ENCODE data around the gene AMOTL1.
"Not testable (repeated sequence)": the region's sequence is repeated elsewhere in the genome, so short reads cannot be mapped to it uniquely, and the experiment has no call there.

AMOTL1 gene

DNA sequence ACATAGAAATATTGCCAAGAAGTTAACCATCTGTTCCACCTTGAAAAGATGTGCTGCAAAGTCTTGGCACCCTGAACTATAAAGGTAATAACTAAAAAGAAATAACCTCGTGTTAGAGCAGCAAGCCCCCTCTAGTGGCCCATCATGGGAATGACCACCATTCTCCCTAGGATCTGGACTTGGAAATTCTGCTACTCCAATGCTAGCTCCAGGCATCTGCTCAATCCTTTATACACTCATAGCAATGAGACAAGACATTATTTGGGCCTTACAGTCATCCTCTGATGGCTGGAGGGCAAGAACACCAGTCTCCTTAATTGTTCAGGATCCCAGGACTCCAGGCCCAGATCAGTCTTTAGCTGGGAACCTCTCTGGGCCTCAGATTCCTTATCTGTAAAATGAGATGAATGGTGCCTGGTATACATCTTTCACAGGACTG, 129.2 kb downstream of the AMOTL1 start:
- peak; percentile 79 for DNase-seq (ENCODE audit: low read depth)
- H3K4me3 ChIP-seq (ENCODE audit: low read depth, low read length) = no peak overlapping the region
- TF ChIP-seq, protein P1, sequence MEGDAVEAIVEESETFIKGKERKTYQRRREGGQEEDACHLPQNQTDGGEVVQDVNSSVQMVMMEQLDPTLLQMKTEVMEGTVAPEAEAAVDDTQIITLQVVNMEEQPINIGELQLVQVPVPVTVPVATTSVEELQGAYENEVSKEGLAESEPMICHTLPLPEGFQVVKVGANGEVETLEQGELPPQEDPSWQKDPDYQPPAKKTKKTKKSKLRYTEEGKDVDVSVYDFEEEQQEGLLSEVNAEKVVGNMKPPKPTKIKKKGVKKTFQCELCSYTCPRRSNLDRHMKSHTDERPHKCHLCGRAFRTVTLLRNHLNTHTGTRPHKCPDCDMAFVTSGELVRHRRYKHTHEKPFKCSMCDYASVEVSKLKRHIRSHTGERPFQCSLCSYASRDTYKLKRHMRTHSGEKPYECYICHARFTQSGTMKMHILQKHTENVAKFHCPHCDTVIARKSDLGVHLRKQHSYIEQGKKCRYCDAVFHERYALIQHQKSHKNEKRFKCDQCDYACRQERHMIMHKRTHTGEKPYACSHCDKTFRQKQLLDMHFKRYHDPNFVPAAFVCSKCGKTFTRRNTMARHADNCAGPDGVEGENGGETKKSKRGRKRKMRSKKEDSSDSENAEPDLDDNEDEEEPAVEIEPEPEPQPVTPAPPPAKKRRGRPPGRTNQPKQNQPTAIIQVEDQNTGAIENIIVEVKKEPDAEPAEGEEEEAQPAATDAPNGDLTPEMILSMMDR (conservative IDR thresholded peaks at IDR 0.05; ENCODE audit: low read depth, low read length) = peak; percentile 91

DNA sequence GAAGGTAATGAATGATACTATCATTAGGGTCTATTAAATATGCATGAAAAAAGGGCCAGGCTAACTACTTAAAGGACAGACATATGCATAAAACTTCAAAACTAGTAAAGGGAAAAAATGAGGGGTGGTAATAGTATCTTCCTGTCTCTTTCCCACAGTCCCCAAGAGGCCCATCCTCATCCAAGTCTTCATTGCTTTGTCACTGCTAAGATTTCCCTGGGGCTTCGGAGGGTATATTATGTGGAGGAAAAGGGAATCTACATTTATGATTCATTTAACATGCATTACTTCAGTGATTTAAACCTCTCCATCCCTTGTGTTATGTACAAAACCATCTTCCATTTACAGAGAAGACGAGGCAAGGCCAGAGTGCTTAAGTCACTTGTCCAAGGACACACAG, 139.1 kb downstream of the AMOTL1 start:
- no peak overlapping the region for H3K4me3 ChIP-seq (ENCODE audit: low read depth, low read length)
- TF ChIP-seq, protein P1 (conservative IDR thresholded peaks at IDR 0.05; ENCODE audit: low read depth, low read length) = no peak
- DNase-seq (ENCODE audit: low read depth) = no peak

DNA sequence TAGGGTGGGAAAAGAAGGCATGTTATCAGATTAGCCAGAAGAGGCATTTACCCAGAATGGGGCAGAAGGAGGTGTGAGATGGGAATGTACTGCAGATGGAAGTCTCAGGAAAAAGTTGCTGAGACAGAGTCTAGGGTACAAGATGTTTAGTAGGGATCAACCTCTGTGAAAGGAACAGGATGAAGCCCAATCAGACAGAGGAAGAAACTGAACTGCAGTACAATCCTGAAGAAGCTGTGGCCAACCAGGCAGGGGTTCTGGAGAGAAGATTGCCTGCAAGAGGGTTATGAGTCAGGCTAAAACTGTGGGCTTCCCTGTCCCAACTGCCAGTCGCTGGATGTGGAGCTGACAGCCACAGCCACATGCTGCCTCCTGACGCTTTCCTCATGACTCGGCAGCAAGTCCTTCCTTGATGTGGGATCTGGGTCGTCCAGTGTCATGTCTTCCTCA, 141.2 kb downstream of the AMOTL1 start:
- TF ChIP-seq, protein P1 (conservative IDR thresholded peaks at IDR 0.05; ENCODE audit: low read depth, low read length) = no peak
- peak; percentile 51 for DNase-seq (ENCODE audit: low read depth)
- no peak overlapping the region for H3K4me3 ChIP-seq (ENCODE audit: low read depth, low read length)

- DNase-seq (ENCODE audit: low read depth) = no peak
- H3K4me3 ChIP-seq (ENCODE audit: low read depth, low read length) = no peak overlapping the region
- TF ChIP-seq, protein P1 (conservative IDR thresholded peaks at IDR 0.05; ENCODE audit: low read depth, low read length) = no peak
Observed at GRCh38 chr11:94910270-94910669, 142.1 kb downstream of the AMOTL1 start.

DNA sequence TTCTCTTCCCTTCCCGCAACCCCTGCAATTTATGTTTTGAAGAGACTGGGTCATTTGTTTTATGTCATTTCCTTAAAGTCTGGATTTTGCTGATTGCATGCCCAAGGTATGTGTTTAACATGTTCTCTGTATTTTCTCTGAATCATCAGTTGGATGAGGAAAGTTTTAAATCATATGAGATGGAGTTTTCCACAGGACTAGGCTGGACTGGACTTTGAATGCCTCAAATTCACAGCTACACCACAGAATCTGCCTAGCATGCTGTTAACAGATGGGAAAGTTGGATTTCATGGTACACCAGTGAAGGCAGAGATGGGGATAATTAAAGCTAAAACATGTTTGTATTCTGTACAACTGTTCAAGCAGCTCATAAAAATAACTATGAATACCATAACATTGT, 142.6 kb downstream of the AMOTL1 start:
- TF ChIP-seq, protein P1 (conservative IDR thresholded peaks at IDR 0.05; ENCODE audit: low read depth, low read length) = no peak

GRCh38 chr11:94912806-94913205, 144.7 kb downstream of the AMOTL1 start:
- no peak overlapping the region for H3K4me3 ChIP-seq (ENCODE audit: low read depth, low read length)
- TF ChIP-seq, protein P1 (conservative IDR thresholded peaks at IDR 0.05; ENCODE audit: low read depth, low read length) = no peak
- DNase-seq (ENCODE audit: low read depth) = no peak

More for the DNA sequence above, 142.6 kb downstream of the AMOTL1 start:
- DNase-seq (ENCODE audit: low read depth) = peak; percentile 73
- no peak overlapping the region for H3K4me3 ChIP-seq (ENCODE audit: low read depth, low read length)

DNA sequence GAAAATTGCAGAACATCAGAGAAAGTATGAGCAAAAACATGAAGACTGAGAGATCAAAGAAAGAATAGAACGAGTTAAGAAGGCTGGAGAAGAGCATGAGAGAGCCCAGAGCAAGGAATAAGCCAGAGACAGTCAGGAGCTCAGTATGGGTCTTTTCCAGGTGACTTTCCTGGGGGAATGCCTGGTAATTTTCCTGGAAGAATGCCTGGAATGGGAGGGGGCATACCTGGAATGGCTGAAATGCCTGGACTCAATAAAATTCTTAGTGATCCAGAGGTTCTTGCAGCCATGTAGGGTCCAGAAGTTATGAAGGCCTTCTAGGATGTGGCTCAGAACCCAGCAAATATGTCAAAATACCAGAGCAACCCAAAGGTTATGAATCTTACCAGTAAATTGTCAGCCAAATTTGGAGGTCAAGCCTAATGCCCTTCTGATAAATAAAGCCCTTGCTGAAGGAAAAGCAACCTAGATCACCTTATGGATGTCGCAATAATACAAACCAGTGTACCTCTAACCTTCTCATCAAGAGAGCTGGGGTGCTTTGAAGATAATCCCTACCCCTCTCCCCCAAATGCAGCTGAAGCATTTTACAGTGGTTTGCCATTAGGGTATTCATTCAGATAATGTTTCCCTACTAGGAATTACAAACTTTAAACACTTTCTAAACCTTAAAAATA, 145.7 kb downstream of the AMOTL1 start:
- H3K4me3 ChIP-seq (ENCODE audit: low read depth, low read length); DNase-seq (ENCODE audit: low read depth): not testable (repeated sequence)
